Measurements from ENCODE around the gene PRKAR2B.

PRKAR2B gene

DNA sequence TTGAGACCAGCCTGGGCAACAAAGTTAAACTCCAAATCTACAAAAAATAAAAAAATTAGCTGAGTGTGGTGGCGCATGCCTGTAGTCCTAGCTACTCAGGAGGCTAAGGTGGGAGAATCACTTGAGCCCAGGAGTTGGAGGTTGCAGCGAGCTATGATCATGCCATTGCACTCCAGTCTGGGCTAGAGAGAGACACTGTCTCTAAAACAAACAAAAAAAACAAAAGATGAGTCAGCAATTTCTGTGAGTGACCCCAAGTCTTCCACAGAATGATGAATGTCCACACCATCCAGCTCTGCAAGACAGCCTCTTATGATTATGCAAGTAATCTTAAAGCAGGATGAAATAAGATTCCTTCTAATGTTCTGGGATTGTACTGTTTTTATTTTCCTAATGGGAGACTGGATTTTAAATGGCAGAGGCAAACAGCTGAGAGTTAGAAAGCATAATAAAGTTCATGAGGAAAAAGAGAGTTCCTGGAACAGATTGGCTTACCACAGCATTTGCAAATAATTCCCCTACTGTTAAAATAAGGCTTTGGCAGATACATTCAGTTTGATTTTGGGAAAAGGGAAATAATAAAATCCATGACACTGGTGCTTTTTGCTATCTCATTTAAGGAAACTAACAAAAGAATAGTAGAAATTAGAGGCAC is 18.9 kb upstream of the PRKAR2B start:
- Histone ChIP-seq H3K4me3 (ENCODE audit: low read depth in 1 of 5, low read length in 5 of 5) (peak overlapping the region in 1 of 5 donors; percentile 15), H3K36me3 (ENCODE audit: control insufficient read depth in 5 of 5, insufficient read depth in 5 of 5, low read length in 5 of 5) (no peaks in the 10 kb centered on the region), H3K27ac (ENCODE audit: low read depth, low read length) (peak overlapping the region; percentile 72), H3K27me3 (ENCODE audit: control insufficient read depth in 5 of 5, insufficient read depth in 4 of 5, low read length in 5 of 5) (no peaks in the 10 kb centered on the region), H3K9me3 (ENCODE audit: control insufficient read depth in 5 of 5, low read length in 5 of 5) (peaks cover 0 to 5% (median 3%) of the 10 kb centered on the region in 5 donors), H3K4me1 (ENCODE audit: control insufficient read depth in 5 of 5, insufficient read depth in 5 of 5, low read length in 5 of 5) (peaks cover 0 to 34% (median 15%) of the 10 kb centered on the region in 5 donors), H3K9ac (ENCODE audit: low read length in 5 of 5) (peak overlapping the region in 1 of 5 donors; percentile 46)

DNA sequence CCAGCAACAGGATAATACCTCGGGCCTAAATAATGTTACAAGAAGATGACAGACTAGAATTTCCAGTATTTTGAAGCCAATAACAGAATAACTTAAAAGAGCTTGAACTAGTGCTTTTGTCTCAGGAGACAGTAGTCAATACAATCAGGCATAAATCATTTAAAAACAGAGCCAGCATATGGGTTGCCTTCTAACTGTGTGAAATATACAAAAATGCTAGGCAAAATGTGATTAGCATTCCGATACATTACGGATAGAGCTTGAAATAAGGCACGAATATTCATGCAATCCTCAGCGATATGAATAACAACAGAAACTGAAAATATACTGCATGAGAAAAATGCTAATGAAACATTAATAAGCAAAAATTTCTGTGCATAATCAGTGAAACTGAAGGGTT is 18.3 kb upstream of the PRKAR2B start:
- Histone ChIP-seq H3K36me3 (ENCODE audit: control insufficient read depth in 5 of 5, insufficient read depth in 5 of 5, low read length in 5 of 5) (no peaks in the 10 kb centered on the region), H3K27ac (ENCODE audit: low read depth, low read length) (peak overlapping the region; percentile 72), H3K27me3 (ENCODE audit: control insufficient read depth in 5 of 5, insufficient read depth in 4 of 5, low read length in 5 of 5) (no peaks in the 10 kb centered on the region)

DNA sequence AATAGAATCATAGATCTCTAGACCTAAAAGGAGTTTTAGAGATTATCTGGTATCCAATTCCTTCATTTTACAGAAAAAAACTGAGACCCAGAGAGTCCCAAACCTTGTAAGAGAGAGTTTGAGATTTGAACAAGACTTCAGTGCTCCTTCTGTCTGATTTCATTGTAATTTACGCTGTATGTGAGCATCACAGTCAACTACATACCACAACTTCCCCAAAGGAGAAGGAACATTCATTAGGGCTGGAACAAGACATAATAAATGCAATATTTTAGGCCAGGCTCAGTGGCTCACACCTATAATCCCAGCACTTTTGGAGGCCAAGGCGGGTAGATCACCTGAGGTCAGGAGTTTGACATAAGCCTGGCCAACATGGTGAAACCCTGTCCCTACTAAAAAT is 17.3 kb upstream of the PRKAR2B start:
- no peak overlapping the region for H3K4me3 ChIP-seq (ENCODE audit: low read depth in 1 of 5, low read length in 5 of 5)
- H3K4me1 ChIP-seq (ENCODE audit: control insufficient read depth in 5 of 5, insufficient read depth in 5 of 5, low read length in 5 of 5) = peaks cover 0 to 34% (median 15%) of the 10 kb centered on the region in 5 donors
- H3K27ac ChIP-seq (ENCODE audit: low read depth, low read length) = peak overlapping the region; percentile 61
- H3K9ac ChIP-seq (ENCODE audit: low read length in 5 of 5) = no peak overlapping the region
- peaks cover 0 to 5% (median 3%) of the 10 kb centered on the region in 5 donors for H3K9me3 ChIP-seq (ENCODE audit: control insufficient read depth in 5 of 5, low read length in 5 of 5)
- no peaks in the 10 kb centered on the region for H3K27me3 ChIP-seq (ENCODE audit: control insufficient read depth in 5 of 5, insufficient read depth in 4 of 5, low read length in 5 of 5)
- H3K36me3 ChIP-seq (ENCODE audit: control insufficient read depth in 5 of 5, insufficient read depth in 5 of 5, low read length in 5 of 5) = no peaks in the 10 kb centered on the region

More for the DNA sequence above, 18.3 kb upstream of the PRKAR2B start:
- no peak overlapping the region for H3K4me3 ChIP-seq (ENCODE audit: low read depth in 1 of 5, low read length in 5 of 5)
- H3K9ac ChIP-seq (ENCODE audit: low read length in 5 of 5) = peak overlapping the region in 1 of 5 donors; percentile 46
- H3K4me1 ChIP-seq (ENCODE audit: control insufficient read depth in 5 of 5, insufficient read depth in 5 of 5, low read length in 5 of 5) = peaks cover 0 to 34% (median 15%) of the 10 kb centered on the region in 5 donors
- H3K9me3 ChIP-seq (ENCODE audit: control insufficient read depth in 5 of 5, low read length in 5 of 5) = peaks cover 0 to 5% (median 3%) of the 10 kb centered on the region in 5 donors

DNA sequence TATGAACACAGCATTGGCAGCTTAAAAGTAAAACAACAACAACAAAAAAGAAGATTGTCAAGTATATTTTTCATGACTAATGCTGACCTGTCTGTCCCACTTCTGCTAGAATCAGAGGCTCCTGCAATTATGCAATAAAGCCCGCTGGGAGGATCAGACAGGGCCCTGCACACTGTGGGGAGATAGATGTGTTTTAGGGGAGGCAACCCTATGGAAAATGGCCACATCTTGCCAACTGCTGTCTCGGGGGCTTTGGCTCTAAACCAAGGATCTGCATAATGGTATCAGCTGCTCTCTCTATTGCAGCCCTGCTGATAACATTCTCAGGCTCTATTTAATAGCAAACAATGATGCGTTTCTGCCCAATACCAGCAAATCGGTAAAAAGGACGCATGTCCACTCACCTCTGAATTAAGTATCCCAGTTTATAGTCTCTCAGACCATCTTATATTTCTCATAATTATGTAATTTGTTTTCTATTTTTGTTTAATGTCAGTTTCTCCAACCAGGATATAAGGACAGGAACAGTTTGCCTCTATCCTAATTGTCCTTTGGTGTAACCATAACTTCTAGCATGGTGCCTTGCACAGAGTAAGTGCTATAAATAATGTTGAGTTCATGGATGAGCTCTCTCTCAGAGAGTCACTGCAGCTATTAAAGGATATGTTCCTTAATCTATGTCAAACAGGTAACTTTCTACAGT is 15.3 kb upstream of the PRKAR2B start:
- no peak overlapping the region for H3K4me3 ChIP-seq (ENCODE audit: low read depth in 1 of 5, low read length in 5 of 5)
- H3K9me3 ChIP-seq (ENCODE audit: control insufficient read depth in 5 of 5, low read length in 5 of 5) = no peaks in the 10 kb centered on the region
- H3K27ac ChIP-seq (ENCODE audit: low read depth, low read length) = peak overlapping the region; percentile 61
- H3K36me3 ChIP-seq (ENCODE audit: control insufficient read depth in 5 of 5, insufficient read depth in 5 of 5, low read length in 5 of 5) = no peaks in the 10 kb centered on the region
- no peak overlapping the region for H3K9ac ChIP-seq (ENCODE audit: low read length in 5 of 5)
- peaks cover 0 to 34% (median 15%) of the 10 kb centered on the region in 5 donors for H3K4me1 ChIP-seq (ENCODE audit: control insufficient read depth in 5 of 5, insufficient read depth in 5 of 5, low read length in 5 of 5)
- no peaks in the 10 kb centered on the region for H3K27me3 ChIP-seq (ENCODE audit: control insufficient read depth in 5 of 5, insufficient read depth in 4 of 5, low read length in 5 of 5)

DNA sequence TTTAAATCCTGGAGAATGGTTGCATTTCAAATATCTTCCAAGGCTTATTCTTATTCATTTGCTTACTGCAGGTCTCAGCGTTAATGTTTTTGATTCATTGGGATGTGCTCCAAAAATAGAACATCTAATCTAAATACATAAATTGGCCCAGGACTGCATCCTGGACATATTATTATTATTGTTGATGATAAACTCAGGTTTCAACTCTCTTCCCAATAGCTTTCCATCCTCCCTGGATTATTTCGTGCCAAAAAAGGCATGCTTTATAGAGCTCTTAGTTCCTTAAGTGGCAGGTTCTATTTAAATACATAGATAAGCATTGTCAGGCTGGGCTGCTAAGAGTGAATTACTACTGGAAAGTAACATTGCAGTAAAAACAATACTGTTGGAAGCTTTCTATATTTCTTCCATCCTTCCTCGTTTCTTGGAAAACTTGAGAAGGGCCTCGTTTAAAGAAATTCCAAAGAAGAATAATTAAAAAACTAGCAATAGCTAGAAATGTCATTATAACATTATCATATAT is 14.7 kb upstream of the PRKAR2B start:
- peaks cover 0 to 34% (median 15%) of the 10 kb centered on the region in 5 donors for H3K4me1 ChIP-seq (ENCODE audit: control insufficient read depth in 5 of 5, insufficient read depth in 5 of 5, low read length in 5 of 5)
- no peak overlapping the region for H3K4me3 ChIP-seq (ENCODE audit: low read depth in 1 of 5, low read length in 5 of 5)
- no peak overlapping the region for H3K27ac ChIP-seq (ENCODE audit: low read depth, low read length)
- H3K36me3 ChIP-seq (ENCODE audit: control insufficient read depth in 5 of 5, insufficient read depth in 5 of 5, low read length in 5 of 5) = no peaks in the 10 kb centered on the region
- H3K27me3 ChIP-seq (ENCODE audit: control insufficient read depth in 5 of 5, insufficient read depth in 4 of 5, low read length in 5 of 5) = no peaks in the 10 kb centered on the region
- H3K9me3 ChIP-seq (ENCODE audit: control insufficient read depth in 5 of 5, low read length in 5 of 5) = no peaks in the 10 kb centered on the region
- no peak overlapping the region for H3K9ac ChIP-seq (ENCODE audit: low read length in 5 of 5)

DNA sequence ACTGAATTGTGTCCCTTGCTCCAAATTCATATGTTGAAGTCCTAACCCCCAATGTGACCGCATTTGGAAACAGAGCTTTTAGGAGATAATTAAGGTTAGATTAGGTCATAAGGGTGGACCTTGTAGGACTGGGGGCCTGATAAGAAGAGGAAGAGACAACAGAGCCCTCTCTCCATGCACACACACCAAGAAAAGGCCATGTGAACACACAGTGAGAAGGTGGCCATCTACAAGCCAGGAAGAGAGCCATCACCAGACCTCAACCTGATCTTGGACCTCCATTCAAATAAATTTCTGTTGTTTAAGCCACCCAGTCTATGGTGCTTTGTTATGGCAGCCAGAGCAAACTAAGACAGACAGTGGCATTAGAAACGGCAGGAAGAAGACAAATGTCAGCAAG is 12.5 kb upstream of the PRKAR2B start:
- peaks cover 0 to 18% (median 2%) of the 10 kb centered on the region in 5 donors for H3K4me1 ChIP-seq (ENCODE audit: control insufficient read depth in 5 of 5, insufficient read depth in 5 of 5, low read length in 5 of 5)
- no peak overlapping the region for H3K9ac ChIP-seq (ENCODE audit: low read length in 5 of 5)
- H3K27me3 ChIP-seq (ENCODE audit: control insufficient read depth in 5 of 5, insufficient read depth in 4 of 5, low read length in 5 of 5) = no peaks in the 10 kb centered on the region
- no peaks in the 10 kb centered on the region for H3K36me3 ChIP-seq (ENCODE audit: control insufficient read depth in 5 of 5, insufficient read depth in 5 of 5, low read length in 5 of 5)
- peaks cover 0 to 5% (median 3%) of the 10 kb centered on the region in 5 donors for H3K9me3 ChIP-seq (ENCODE audit: control insufficient read depth in 5 of 5, low read length in 5 of 5)
- no peak overlapping the region for H3K4me3 ChIP-seq (ENCODE audit: low read depth in 1 of 5, low read length in 5 of 5)
- H3K27ac ChIP-seq (ENCODE audit: low read depth, low read length) = no peak overlapping the region

DNA sequence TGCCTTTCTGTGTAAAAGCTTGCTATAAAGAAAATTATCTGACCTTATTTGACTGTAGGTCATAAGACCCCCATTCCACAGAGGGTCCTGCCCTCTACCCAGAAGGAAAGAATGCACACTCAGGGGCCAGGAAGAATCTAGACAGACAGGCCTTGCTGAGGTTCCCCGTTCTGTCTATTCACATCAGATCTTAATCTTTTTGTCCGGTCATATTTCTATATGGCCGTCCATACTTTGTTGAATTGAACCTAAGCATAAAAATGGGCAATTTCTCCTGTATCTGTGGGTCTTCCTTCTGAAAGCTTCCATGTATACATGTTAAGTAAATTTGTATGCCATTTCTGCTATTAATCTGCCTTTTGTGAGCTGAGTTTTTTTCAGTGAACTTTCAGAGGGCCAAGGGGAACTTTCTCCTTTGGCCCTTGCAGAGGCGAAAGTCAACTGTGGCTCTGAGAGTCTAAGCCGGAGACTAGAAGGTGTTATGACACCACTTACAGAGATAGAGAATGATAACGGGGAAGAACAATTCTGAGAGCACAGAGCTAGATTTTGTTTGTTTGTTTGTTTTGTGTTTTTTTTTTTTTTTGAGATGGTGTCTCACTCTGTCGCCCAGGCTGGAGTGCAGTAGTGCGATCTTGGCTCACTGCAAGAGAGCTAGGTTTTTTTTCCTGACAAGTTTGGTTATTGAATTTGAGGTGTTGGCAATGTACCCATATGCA is 11.6 kb upstream of the PRKAR2B start:
- peaks cover 0 to 5% (median 3%) of the 10 kb centered on the region in 5 donors for H3K9me3 ChIP-seq (ENCODE audit: control insufficient read depth in 5 of 5, low read length in 5 of 5)
- H3K9ac ChIP-seq (ENCODE audit: low read length in 5 of 5) = no peak overlapping the region
- no peaks in the 10 kb centered on the region for H3K36me3 ChIP-seq (ENCODE audit: control insufficient read depth in 5 of 5, insufficient read depth in 5 of 5, low read length in 5 of 5)
- no peak overlapping the region for H3K27ac ChIP-seq (ENCODE audit: low read depth, low read length)
- peaks cover 0 to 16% (median 8%) of the 10 kb centered on the region in 5 donors for H3K4me1 ChIP-seq (ENCODE audit: control insufficient read depth in 5 of 5, insufficient read depth in 5 of 5, low read length in 5 of 5)
- no peak overlapping the region for H3K4me3 ChIP-seq (ENCODE audit: low read depth in 1 of 5, low read length in 5 of 5)
- H3K27me3 ChIP-seq (ENCODE audit: control insufficient read depth in 5 of 5, insufficient read depth in 4 of 5, low read length in 5 of 5) = no peaks in the 10 kb centered on the region

DNA sequence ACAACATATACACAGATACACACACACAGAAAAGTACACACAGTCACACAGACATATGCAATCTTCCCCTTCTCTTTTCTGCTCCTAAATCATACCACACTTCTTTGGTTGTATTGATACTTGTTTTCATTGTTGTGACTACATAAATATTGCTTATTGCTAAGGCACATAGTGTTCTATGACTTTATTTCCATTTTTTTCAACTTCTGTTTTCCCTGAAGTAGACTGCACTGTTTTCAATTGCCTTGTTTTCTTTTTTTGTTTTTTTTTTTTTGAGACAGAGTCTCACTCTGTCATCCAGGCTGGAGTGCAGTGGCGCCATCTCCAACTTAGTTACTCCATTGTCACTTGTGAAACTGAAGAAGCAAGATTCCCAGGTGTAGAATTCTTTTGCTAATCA is 10.0 kb upstream of the PRKAR2B start:
- Histone ChIP-seq H3K27ac (ENCODE audit: low read depth, low read length) (no peak overlapping the region), H3K4me3 (ENCODE audit: low read depth in 1 of 5, low read length in 5 of 5) (no peak overlapping the region), H3K4me1 (ENCODE audit: control insufficient read depth in 5 of 5, insufficient read depth in 5 of 5, low read length in 5 of 5) (peaks cover 0 to 17% (median 7%) of the 10 kb centered on the region in 5 donors), H3K9ac (ENCODE audit: low read length in 5 of 5) (no peak overlapping the region), H3K36me3 (ENCODE audit: control insufficient read depth in 5 of 5, insufficient read depth in 5 of 5, low read length in 5 of 5) (no peaks in the 10 kb centered on the region), H3K9me3 (ENCODE audit: control insufficient read depth in 5 of 5, low read length in 5 of 5) (peaks cover 0 to 5% (median 3%) of the 10 kb centered on the region in 5 donors), H3K27me3 (ENCODE audit: control insufficient read depth in 5 of 5, insufficient read depth in 4 of 5, low read length in 5 of 5) (no peaks in the 10 kb centered on the region)

DNA sequence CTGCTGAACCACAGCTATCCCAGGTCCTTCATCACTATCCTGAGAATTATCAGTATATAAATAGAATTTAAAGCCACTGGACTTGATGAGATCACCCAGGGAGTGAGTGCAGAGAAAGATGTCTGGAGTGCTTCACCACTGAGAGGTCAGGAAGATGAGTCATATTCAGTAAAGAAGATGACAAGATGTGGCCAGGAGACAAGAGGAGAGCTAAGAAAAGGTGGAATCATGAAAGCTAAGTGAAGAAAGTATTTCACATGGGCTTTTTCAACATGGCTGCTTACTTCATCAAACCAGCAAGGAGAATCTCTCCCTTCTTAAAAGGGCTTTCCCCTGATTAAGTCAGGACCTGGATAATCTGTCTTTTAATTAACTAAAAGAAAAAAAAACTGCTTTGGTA is 9.1 kb upstream of the PRKAR2B start:
- H3K36me3 ChIP-seq (ENCODE audit: control insufficient read depth in 5 of 5, insufficient read depth in 5 of 5, low read length in 5 of 5) = no peaks in the 10 kb centered on the region
- H3K27me3 ChIP-seq (ENCODE audit: control insufficient read depth in 5 of 5, insufficient read depth in 4 of 5, low read length in 5 of 5) = no peaks in the 10 kb centered on the region
- no peak overlapping the region for H3K9ac ChIP-seq (ENCODE audit: low read length in 5 of 5)

More for the DNA sequence above, 9.1 kb upstream of the PRKAR2B start:
- Histone ChIP-seq H3K4me1 (ENCODE audit: control insufficient read depth in 5 of 5, insufficient read depth in 5 of 5, low read length in 5 of 5) (peaks cover 0 to 17% (median 7%) of the 10 kb centered on the region in 5 donors), H3K9me3 (ENCODE audit: control insufficient read depth in 5 of 5, low read length in 5 of 5) (peaks cover 0 to 5% (median 3%) of the 10 kb centered on the region in 5 donors), H3K4me3 (ENCODE audit: low read depth in 1 of 5, low read length in 5 of 5) (no peak overlapping the region), H3K27ac (ENCODE audit: low read depth, low read length) (no peak overlapping the region)
